Stimulated activated CD4-positive, alpha-beta T cell treated with anti-CD3 and anti-CD28 coated beads, TNF-alpha, amount 100 ng/mL, for 4 hours (primary cell): ENCODE measurements around the gene TRIM67.
"Not testable (repeated sequence)": the region's sequence is repeated elsewhere in the genome, so short reads cannot be mapped to it uniquely, and the experiment has no call there.

ENCODE experiments used
- DNase-seq, 3 experiments: peaks; one replicate each; pipeline ENCODE4 v3.0.0-alpha.2; 2020; ENCODE audit warnings: low read depth in 3 of 3

The TRIM67 gene

GRCh38 chr1:231158141-231158540, 3.7 kb upstream of the TRIM67 start:
- DNase-seq = not testable (repeated sequence)

- no peak for DNase-seq
Measured at GRCh38 chr1:231159202-231159962, 2.5 kb upstream of the TRIM67 start.

GRCh38 chr1:231159963-231160761, 1.7 kb upstream of the TRIM67 start:
- no peak for DNase-seq

- no peak for DNase-seq
Measured at GRCh38 chr1:231160895-231161666, 777 bp upstream of the TRIM67 start.

- no peak for DNase-seq
Measured at GRCh38 chr1:231162297-231162969, 575 bp downstream of the TRIM67 start.

- DNase-seq = no peak
Measured at GRCh38 chr1:231162970-231163829, 1.3 kb downstream of the TRIM67 start.

GRCh38 chr1:231163830-231164427, 2.1 kb downstream of the TRIM67 start:
- no peak for DNase-seq

GRCh38 chr1:231165371-231165770, 3.5 kb downstream of the TRIM67 start:
- no peak for DNase-seq

- no peak for DNase-seq
Measured at GRCh38 chr1:231166398-231166797, 4.5 kb downstream of the TRIM67 start.

- DNase-seq = no peak
Measured at GRCh38 chr1:231170875-231171274, 9.0 kb downstream of the TRIM67 start.

- DNase-seq = no peak
Measured at GRCh38 chr1:231171623-231172197, 9.9 kb downstream of the TRIM67 start.

- no peak for DNase-seq
Measured at GRCh38 chr1:231172411-231172810, 10.6 kb downstream of the TRIM67 start.

GRCh38 chr1:231176421-231176820, 14.6 kb downstream of the TRIM67 start:
- DNase-seq = no peak

GRCh38 chr1:231177226-231177625, 15.4 kb downstream of the TRIM67 start:
- no peak for DNase-seq

GRCh38 chr1:231177936-231178335, 16.1 kb downstream of the TRIM67 start:
- no peak for DNase-seq

- no peak for DNase-seq
Measured at GRCh38 chr1:231178970-231179369, 17.1 kb downstream of the TRIM67 start.

GRCh38 chr1:231180034-231180433, 18.2 kb downstream of the TRIM67 start:
- no peak for DNase-seq

GRCh38 chr1:231181271-231181670, 19.4 kb downstream of the TRIM67 start:
- no peak for DNase-seq

GRCh38 chr1:231182317-231182716, 20.5 kb downstream of the TRIM67 start:
- no peak for DNase-seq
